GM08714 (cell line): ENCODE data around the gene KCNQ1.

Source experiments
- H3K4me3 ChIP-seq: fragments of 200-500 bp; sonication (Bioruptor generic); 2 replicates; pipeline ENCODE4 v1.5.1; 2014; ENCODE audit warnings: mild to moderate bottlenecking, low read length, inconsistent platforms
- ZNF274 ChIP-seq: IDR thresholded peaks from 2 replicates; pipeline ENCODE4 v1.6.1; 2012; ENCODE audit warnings: mild to moderate bottlenecking, low read depth, low read length

Gene KCNQ1

GRCh38 chr11:2437516-2437915 lies 7.3 kb upstream of the KCNQ1 start:
- TF ChIP-seq ZNF274 = no peak
- H3K4me3 ChIP-seq = no peak overlapping the region

- no peak overlapping the region for H3K4me3 ChIP-seq
- TF ChIP-seq ZNF274 = no peak
Measured at GRCh38 chr11:2439820-2440219, 5.0 kb upstream of the KCNQ1 start.

- no peak overlapping the region for H3K4me3 ChIP-seq
- no peak for TF ChIP-seq ZNF274
Measured at GRCh38 chr11:2440646-2441045, 4.2 kb upstream of the KCNQ1 start.

- H3K4me3 ChIP-seq = no peak overlapping the region
- TF ChIP-seq ZNF274 = no peak
Measured at GRCh38 chr11:2441171-2441570, 3.6 kb upstream of the KCNQ1 start.

- no peak overlapping the region for H3K4me3 ChIP-seq
- no peak for TF ChIP-seq ZNF274
Measured at GRCh38 chr11:2442589-2442988, 2.2 kb upstream of the KCNQ1 start.

- TF ChIP-seq ZNF274 = no peak
- H3K4me3 ChIP-seq = no peak overlapping the region
Measured at GRCh38 chr11:2443406-2443805, 1.4 kb upstream of the KCNQ1 start.

GRCh38 chr11:2443881-2444820 lies 657 bp upstream of the KCNQ1 start, which contains the start of gene TRPM5:
Gene TRPM5, minus strand, starts transcription at chr11:2444514. Its CDS starts 21,478 bp downstream, at chr11:2423036.
- TF ChIP-seq ZNF274 = no peak
- no peak within 1 kb of the TSS for H3K4me3 ChIP-seq

GRCh38 chr11:2445746-2446551 lies 1.1 kb downstream of the KCNQ1 start:
- H3K4me3 ChIP-seq = no peak overlapping the region
- no peak for TF ChIP-seq ZNF274

GRCh38 chr11:2446590-2447252 lies 1.9 kb downstream of the KCNQ1 start:
- TF ChIP-seq ZNF274 = no peak
- H3K4me3 ChIP-seq = no peak overlapping the region

GRCh38 chr11:2447253-2447950 lies 2.6 kb downstream of the KCNQ1 start:
- no peak overlapping the region for H3K4me3 ChIP-seq
- TF ChIP-seq ZNF274 = no peak

- no peak for TF ChIP-seq ZNF274
- H3K4me3 ChIP-seq = no peak overlapping the region
Measured at GRCh38 chr11:2447951-2448650, 3.3 kb downstream of the KCNQ1 start.

GRCh38 chr11:2448661-2449547 lies 4.1 kb downstream of the KCNQ1 start:
- H3K4me3 ChIP-seq = no peak overlapping the region
- TF ChIP-seq ZNF274 = no peak
